ENCODE measurements around the gene KCNK4. TPM values are rescaled to one million over a fixed set of nuclear protein-coding genes. Genes with fewer than 3 reads are reported as not detected.

Gene KCNK4
- total and polyA plus RNA-seq, 4 donors, result 0.09 TPM; not detected in 3

GRCh38 chr11:64305075-64305690 lies 14.1 kb downstream of the KCNK4 start, which contains the start of gene ESRRA:
Gene ESRRA, plus strand, starts transcription at chr11:64305524. Its CDS starts 1,656 bp downstream, at chr11:64307180.
- peaks cover 0 to 18% (median 4%) of the 10 kb centered on the region in 5 donors for H3K4me1 ChIP-seq (ENCODE audit: control insufficient read depth in 5 of 5, insufficient read depth in 5 of 5, low read length in 5 of 5)
- ATAC-seq (ENCODE audit: insufficient read depth, low FRiP score), result peak; percentile 92
- WGBS, 2 donors, result 0 to 1% methylated on average over 54 to 81 of the region's 81 CpGs
- no peaks in the 10 kb centered on the region for H3K9me3 ChIP-seq (ENCODE audit: control insufficient read depth in 4 of 4, insufficient read depth in 3 of 4, low read length in 3 of 4)
- H3K9ac ChIP-seq (ENCODE audit: insufficient read depth in 1 of 2, low read length in 2 of 2), result peak within 1 kb of the TSS in 1 of 2 donors; percentile 71
- H3K27ac ChIP-seq (ENCODE audit: low read depth in 1 of 2, low read length in 1 of 2), result peak within 1 kb of the TSS; percentile 93 to 96
- TF ChIP-seq CTCF (IDR thresholded peaks at IDR 0.05; ENCODE audit: control extremely low read depth, extremely low read depth), result no peak
- H3K36me3 ChIP-seq (ENCODE audit: control insufficient read depth in 4 of 4, insufficient read depth in 4 of 4, low read length in 4 of 4), result no peaks in the 10 kb centered on the region
- H3K27me3 ChIP-seq (ENCODE audit: control insufficient read depth in 3 of 3, insufficient read depth in 3 of 3, low read length in 2 of 3), result peaks cover 0 to 18% (median 13%) of the 10 kb centered on the region in 3 donors
- peak within 1 kb of the TSS; percentile 60 for H3K4me3 ChIP-seq
- peak; percentile 98 to 99 (median 99) for DNase-seq

- H3K9me3 ChIP-seq (ENCODE audit: control insufficient read depth in 4 of 4, insufficient read depth in 3 of 4, low read length in 3 of 4), result no peaks in the 10 kb centered on the region
- H3K27ac ChIP-seq (ENCODE audit: low read depth in 1 of 2, low read length in 1 of 2), result peak overlapping the region; percentile 93
- WGBS, 2 donors, result 1% methylated on average over 44 to 71 of the region's 71 CpGs
- peak overlapping the region; percentile 60 for H3K4me3 ChIP-seq
- ATAC-seq (ENCODE audit: insufficient read depth, low FRiP score), result peak; percentile 1
- peaks cover 0 to 11% (median 5%) of the 10 kb centered on the region in 3 donors for H3K27me3 ChIP-seq (ENCODE audit: control insufficient read depth in 3 of 3, insufficient read depth in 3 of 3, low read length in 2 of 3)
- peak overlapping the region in 1 of 2 donors; percentile 71 for H3K9ac ChIP-seq (ENCODE audit: insufficient read depth in 1 of 2, low read length in 2 of 2)
- TF ChIP-seq CTCF (IDR thresholded peaks at IDR 0.05; ENCODE audit: control extremely low read depth, extremely low read depth), result no peak
- peaks cover 0 to 13% (median 4%) of the 10 kb centered on the region in 5 donors for H3K4me1 ChIP-seq (ENCODE audit: control insufficient read depth in 5 of 5, insufficient read depth in 5 of 5, low read length in 5 of 5)
- peak; percentile 42 to 61 (median 56) for DNase-seq
- no peaks in the 10 kb centered on the region for H3K36me3 ChIP-seq (ENCODE audit: control insufficient read depth in 4 of 4, insufficient read depth in 4 of 4, low read length in 4 of 4)
Measured at GRCh38 chr11:64305691-64306562, 14.8 kb downstream of the KCNK4 start.

GRCh38 chr11:64306563-64306875 lies 15.4 kb downstream of the KCNK4 start:
- peaks cover 0 to 13% (median 4%) of the 10 kb centered on the region in 5 donors for H3K4me1 ChIP-seq (ENCODE audit: control insufficient read depth in 5 of 5, insufficient read depth in 5 of 5, low read length in 5 of 5)
- H3K36me3 ChIP-seq (ENCODE audit: control insufficient read depth in 4 of 4, insufficient read depth in 4 of 4, low read length in 4 of 4), result peaks cover 0 to 2% (median 0%) of the 10 kb centered on the region in 4 donors
- TF ChIP-seq CTCF (IDR thresholded peaks at IDR 0.05; ENCODE audit: control extremely low read depth, extremely low read depth), result no peak
- H3K9ac ChIP-seq (ENCODE audit: insufficient read depth in 1 of 2, low read length in 2 of 2), result peak overlapping the region in 1 of 2 donors; percentile 71
- H3K9me3 ChIP-seq (ENCODE audit: control insufficient read depth in 4 of 4, insufficient read depth in 3 of 4, low read length in 3 of 4), result no peaks in the 10 kb centered on the region
- peak overlapping the region; percentile 60 for H3K4me3 ChIP-seq
- DNase-seq, result no peak
- H3K27me3 ChIP-seq (ENCODE audit: control insufficient read depth in 3 of 3, insufficient read depth in 3 of 3, low read length in 2 of 3), result peaks cover 0 to 6% (median 0%) of the 10 kb centered on the region in 3 donors
- H3K27ac ChIP-seq (ENCODE audit: low read depth in 1 of 2, low read length in 1 of 2), result peak overlapping the region; percentile 93
- no peak for ATAC-seq (ENCODE audit: insufficient read depth, low FRiP score)
- WGBS, 2 donors, result 24 to 28% methylated on average over 9 of the region's 9 CpGs

Measured in lung (tissue), 12 donors.